Measurements from ENCODE around the gene ABCB4. TPM values are rescaled to one million over a fixed set of nuclear protein-coding genes. Genes with fewer than 3 reads are reported as not detected.

Gene ABCB4
- total RNA-seq (1 to 10 TPM; 2.0 to 2.6 TPM), polyA plus RNA-seq (ENCODE audit: insufficient read depth, low read depth, low replicate concordance) (1.7 TPM)
- long read RNA-seq, donor 1 = 0 reads
- long read RNA-seq, donor 2 = 0 reads

DNA sequence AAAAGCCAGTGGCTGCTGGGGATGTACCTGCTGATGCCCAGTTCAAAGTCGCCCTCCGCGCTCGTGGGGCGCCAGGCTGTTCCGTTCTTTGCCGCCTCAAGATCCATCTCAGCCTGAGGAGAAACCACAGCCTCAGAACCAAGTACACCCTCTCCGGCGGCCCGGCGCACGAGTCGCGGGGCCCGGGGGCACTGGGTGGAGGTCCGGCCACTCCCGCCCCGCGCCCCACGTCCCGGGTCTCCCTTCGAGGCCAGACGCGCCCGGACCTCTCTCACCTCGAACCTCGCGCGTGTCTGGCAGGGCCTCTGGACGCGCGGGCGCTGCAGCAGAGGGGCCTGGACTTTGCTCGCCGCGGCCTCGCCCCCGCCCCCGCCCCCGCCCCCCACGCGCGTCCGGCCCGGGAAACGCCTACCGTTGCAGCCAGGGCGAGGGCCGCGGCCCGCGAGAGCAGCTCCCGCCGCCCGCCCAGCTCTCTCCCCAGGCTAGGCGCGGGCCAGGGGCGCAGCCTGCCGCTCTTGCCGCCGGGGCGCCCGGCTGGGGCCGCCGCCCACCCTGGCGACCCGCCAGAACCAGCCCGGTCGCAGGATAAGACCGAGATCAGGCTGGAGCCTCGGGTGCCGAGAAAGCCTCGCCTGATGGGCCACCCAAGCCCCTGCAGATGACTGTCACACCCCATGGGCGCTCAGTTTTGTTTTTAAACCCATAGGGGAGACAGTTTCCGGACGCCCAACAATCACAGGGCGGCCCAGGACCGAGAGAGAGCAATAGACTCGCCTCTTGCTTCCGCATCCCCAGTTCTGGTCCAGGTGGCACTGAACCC is at the start of gene ABCB4:
Gene ABCB4 (minus strand): TSS at position 322 of the 820 bp plus-strand sequence. CDS start 215 bp downstream, at position 107.
- no peak within 1 kb of the TSS for H3K27ac ChIP-seq

GRCh38 chr7:87518735-87519134 is 43.3 kb upstream of the ABCB4 start:
- DNase-seq = no peak
- whole genome bisulfite sequencing, 2 donors = 49 to 72% methylated on average over 2 of the region's 2 CpGs

More for the DNA sequence above, at the start of gene ABCB4:
- 4% methylated on average over 44 of the region's 80 CpGs; no CpG with 5 or more reads in 1 of the 2 donors for WGBS, 2 donors
- peak; percentile 16 for DNase-seq
- H3K9me3 ChIP-seq = no peaks in the 10 kb centered on the region
- no peak for TF ChIP-seq POLR2A (IDR thresholded peaks at IDR 0.05)
- no peak for TF ChIP-seq CTCF (IDR thresholded peaks at IDR 0.05)
- H3K36me3 ChIP-seq (ENCODE audit: low read depth, missing control alignments) = no peaks in the 10 kb centered on the region
- intact Hi-C loops (cut with DNase I; ENCODE audit: low total_unique reads) = no loop called here
- H3K4me3 ChIP-seq = peak within 1 kb of the TSS; percentile 45 to 58
- H3K4me1 ChIP-seq = peaks cover 4% of the 10 kb centered on the region
- no peaks in the 10 kb centered on the region for H3K27me3 ChIP-seq

DNA sequence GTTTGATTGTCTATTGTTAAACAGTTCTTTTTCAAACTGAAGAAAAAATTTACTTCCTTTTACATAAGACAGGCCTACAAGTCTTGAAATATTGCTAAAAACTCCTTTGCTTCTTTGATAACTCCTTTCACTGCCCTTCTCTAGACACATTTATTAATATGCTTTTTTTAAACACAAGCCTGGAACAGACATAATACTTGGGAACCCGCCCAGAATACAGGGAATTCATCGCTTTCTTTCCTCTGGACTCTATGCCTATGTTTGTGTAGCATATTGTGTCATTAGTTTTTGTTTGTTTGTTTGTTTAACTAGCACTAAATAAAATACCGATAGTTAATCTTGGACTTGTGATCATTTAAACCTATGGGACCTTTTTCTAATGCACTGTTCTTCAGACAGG is 42.4 kb upstream of the ABCB4 start:
- no peaks in the 10 kb centered on the region for H3K36me3 ChIP-seq (ENCODE audit: low read depth, missing control alignments)
- TF ChIP-seq POLR2A (IDR thresholded peaks at IDR 0.05) = no peak
- TF ChIP-seq CTCF (IDR thresholded peaks at IDR 0.05) = no peak
- intact Hi-C loops (cut with DNase I; ENCODE audit: low total_unique reads) = no loop called here
- no peak overlapping the region for H3K27ac ChIP-seq
- no peaks in the 10 kb centered on the region for H3K4me1 ChIP-seq
- no peaks in the 10 kb centered on the region for H3K27me3 ChIP-seq
- 78 to 86% methylated on average over 3 of the region's 3 CpGs for WGBS, 2 donors
- DNase-seq = no peak
- H3K9me3 ChIP-seq = no peaks in the 10 kb centered on the region
- H3K4me3 ChIP-seq = no peak overlapping the region

More at GRCh38 chr7:87518735-87519134, 43.3 kb upstream of the ABCB4 start:
- H3K27me3 ChIP-seq = no peaks in the 10 kb centered on the region
- H3K4me3 ChIP-seq = no peak overlapping the region
- no peak overlapping the region for H3K27ac ChIP-seq
- intact Hi-C loops (cut with DNase I; ENCODE audit: low total_unique reads) = no loop called here
- no peaks in the 10 kb centered on the region for H3K9me3 ChIP-seq
- TF ChIP-seq POLR2A (IDR thresholded peaks at IDR 0.05) (no peak), CTCF (IDR thresholded peaks at IDR 0.05) (no peak)
- no peaks in the 10 kb centered on the region for H3K36me3 ChIP-seq (ENCODE audit: low read depth, missing control alignments)
- H3K4me1 ChIP-seq = no peaks in the 10 kb centered on the region

- intact Hi-C loops (cut with DNase I; ENCODE audit: low total_unique reads) = no loop called here
- no peak for TF ChIP-seq CTCF (IDR thresholded peaks at IDR 0.05)
- TF ChIP-seq POLR2A (IDR thresholded peaks at IDR 0.05) = no peak
- 67 to 78% methylated on average over 3 of the region's 3 CpGs for WGBS, 2 donors
- no peaks in the 10 kb centered on the region for H3K9me3 ChIP-seq
- H3K36me3 ChIP-seq (ENCODE audit: low read depth, missing control alignments) = no peaks in the 10 kb centered on the region
- no peak for DNase-seq
- H3K4me1 ChIP-seq = no peaks in the 10 kb centered on the region
- H3K4me3 ChIP-seq = no peak overlapping the region
- H3K27ac ChIP-seq = no peak overlapping the region
- H3K27me3 ChIP-seq = no peaks in the 10 kb centered on the region
Measured at GRCh38 chr7:87517136-87517815, 41.8 kb upstream of the ABCB4 start.

Measured in testis (tissue), 5 donors.